Measurements from ENCODE around the gene VAV2.
"Not testable (repeated sequence)": the region's sequence is repeated elsewhere in the genome, so short reads cannot be mapped to it uniquely, and the experiment has no call there.

Gene VAV2

DNA sequence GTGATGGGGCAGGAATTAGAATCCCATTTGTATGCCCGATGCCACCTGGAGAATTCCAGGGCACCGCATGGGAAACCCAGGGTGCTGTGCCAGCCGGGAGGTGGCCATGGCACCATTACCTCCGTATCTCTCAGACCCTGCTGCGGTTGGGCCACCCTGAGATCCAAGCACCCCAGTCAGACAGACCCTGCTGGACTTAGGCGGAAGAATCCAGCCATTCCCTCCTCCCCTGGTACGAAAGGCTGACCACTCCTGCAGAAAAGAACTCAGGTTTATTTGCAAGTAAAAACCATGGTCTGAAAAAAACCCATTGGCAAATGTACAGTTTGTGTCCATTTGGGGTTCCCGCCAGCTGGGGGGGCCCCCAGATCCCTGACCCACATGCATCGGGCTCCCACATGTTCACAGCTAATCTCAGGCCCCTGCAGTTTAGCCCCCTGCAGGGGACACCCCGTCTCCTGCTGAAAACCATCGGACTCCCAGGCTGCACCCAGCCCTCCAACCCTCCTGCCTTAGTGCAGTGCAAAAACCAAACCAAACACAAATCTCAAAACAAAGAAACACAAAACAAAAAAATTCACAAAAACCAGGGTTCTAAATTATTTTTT lies 230.4 kb downstream of the VAV2 start:
- DNase-seq = no peak

DNA sequence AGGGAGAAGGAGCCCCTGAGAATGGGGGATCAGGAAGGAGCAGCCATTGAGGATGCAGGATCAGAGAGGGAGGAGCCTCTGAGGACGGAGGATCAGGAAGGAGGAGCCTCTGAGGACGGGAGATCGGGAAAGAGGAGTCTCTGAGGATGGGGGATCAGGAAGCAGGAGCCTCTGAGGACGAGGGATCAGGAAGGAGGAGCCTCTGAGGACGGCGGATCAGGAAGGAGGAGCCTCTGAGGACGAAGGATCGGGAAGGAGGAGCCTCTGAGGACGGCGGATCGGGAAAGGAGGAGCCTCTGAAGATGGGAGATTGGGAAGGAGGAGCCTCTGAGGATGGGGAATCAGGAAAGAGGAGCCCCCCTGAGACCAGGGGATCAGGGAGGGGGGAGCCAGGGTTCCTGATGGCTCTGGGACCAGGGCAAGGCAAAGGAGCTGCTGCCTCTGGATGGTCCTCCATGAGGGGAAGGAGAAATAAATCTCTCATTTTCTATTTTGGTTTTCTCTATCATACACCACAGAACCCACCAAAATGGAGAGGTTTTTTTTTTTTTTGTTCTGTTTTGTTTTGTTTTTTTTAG lies 231.3 kb downstream of the VAV2 start:
- DNase-seq = no peak

DNA sequence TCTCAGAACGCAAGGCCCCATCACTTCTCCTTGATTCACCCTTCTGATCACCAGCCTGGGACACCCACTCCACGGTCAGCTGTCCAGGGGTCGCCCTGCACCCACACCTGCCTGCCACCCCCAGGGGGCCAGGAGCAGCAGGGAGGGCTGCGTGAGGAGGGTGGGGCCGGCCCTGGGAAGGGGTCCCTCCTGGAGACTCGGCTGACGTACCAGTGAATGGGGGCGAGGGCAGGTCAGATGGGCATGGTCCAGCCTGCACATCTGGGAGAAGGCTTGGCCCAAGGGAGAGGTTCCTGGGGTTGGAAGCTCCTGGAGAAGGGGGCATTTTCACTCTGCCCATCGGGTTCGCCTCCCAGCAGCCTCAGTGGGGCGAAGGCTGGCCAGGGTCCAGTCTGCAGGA lies 232.2 kb downstream of the VAV2 start:
- no peak for DNase-seq

DNA sequence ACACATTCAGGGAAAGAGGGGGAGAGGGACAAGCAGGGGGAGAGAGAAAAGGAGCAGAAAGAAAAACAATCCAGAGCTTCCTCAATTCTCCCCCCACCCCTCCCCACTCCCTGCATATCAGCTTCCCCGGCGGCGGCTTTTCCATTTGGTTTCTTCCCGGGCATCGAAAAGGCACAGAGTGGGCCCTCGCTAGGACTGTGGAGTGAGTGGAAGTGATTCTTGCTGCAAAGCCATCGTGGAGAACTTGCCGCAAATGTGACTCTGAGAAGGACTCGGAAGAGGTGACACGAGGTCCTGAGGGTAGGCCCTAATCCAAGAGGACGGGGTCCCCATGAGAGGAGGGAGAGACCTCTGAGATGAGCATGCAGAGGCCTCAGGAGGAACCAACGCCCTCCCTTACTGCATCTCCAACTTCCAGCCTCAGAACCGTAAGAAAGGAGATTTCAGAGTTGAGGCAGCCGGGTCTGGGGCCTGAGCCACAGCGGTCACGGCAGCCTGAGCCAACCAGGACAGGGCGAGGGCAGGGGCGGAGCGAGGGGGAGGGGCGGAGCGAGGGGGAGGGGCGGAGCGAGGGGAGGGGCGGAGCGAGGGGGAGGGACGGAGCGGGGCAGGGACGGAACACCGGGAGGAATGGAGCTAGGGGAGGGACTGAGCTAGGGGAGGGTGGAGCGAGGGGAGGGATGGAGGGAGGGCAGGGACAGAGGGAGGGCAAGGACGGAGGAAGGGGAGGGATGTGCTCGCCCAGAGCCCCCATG lies 232.8 kb downstream of the VAV2 start:
- DNase-seq = no peak

DNA sequence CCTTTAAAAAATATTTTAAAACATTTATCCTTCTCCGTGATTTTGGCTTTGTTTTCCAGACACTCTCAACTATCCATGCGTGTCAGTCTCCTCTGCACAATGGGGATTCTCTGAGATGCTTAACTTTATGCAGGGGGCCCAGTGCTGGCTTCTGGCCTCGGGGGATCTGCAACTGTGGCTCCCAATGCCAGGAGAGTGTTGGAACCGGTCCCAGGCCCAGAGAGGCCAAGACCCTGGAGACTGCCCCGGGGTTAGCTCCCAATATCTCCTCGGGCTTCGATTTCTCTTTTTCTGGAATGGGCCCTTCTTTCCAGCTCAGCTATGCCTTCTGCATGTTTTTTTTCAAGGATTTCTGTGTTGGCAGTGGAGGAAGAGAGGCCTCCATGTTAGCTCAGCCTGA lies 233.9 kb downstream of the VAV2 start:
- no peak for DNase-seq

DNA sequence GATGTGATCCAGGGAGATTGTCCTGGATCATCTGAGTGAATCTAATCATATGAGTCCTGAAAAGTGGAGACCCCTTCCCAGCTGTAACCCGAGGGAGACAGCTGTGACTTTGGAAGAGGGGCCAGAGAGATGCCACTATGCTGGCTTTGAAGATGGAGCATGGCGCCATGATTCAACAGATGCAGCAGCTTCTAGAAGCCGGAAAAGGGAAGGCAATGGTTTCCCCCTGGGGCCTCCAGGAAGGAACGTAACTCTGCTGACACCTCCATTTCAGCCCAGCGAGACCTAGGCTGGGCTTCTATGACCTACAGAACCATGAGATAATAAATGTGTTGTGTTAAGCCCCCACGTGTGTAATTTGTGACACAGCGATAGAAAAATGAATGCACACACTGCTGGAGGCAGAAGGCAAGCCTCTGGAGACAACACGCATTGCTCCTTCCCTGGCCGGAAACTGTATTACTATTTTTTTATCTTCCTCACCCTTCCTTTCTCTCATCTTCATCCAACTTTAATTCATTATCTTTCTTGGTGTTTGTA lies 237.4 kb downstream of the VAV2 start:
- no peak for DNase-seq

DNA sequence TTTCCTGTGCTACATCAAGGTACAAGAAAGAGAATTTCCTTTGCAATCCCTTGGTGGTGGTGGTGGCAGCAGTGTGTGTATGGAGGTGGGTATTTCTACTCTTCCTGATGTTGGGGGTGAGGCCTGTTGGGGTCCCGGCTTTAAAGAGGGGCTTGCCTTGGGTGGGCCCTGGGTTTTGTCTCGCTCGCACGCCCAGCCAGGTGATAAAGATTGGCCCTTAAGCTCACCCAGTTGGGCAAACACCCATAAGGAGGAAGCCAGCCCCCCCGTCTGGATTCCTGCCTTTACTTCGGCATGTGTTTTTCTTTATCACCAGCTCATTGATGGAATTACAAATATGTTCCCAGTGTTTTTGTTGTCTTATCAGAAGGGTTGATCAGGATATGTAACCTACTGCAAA lies 237.9 kb downstream of the VAV2 start:
- no peak for DNase-seq

DNA sequence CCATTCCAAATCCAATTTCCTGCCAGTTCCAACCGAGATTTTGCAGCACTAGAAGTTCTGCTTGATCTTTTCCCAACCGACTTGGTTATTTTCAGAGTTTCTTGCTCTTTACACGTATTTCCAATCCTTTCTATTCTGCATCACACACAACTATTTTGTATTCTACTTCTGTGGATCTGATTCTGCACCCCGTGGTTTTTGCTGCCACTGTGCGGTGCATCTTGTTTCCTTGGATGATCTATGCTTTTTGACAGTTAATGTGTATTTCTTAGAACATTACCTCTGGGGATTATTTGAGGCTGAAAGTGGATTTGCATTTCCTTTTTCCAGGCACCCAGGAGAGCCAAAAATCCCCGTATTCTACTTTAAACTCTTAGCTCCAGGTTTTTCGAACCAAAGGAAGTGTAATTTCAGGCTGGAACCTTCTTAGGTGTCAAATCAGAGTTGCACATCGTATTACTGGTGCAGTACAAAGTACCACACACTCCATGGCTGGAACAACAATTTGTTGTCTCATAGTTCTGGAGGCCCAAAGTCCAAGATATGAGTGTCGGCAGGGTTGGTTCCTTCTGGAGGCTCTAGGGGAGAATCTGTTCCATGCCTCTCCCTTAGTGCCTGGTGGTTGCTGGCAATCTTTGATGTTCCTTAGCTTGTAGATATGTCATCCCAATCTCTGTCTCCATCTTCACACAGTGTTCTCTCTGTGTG lies 239.2 kb downstream of the VAV2 start:
- DNase-seq = no peak

DNA sequence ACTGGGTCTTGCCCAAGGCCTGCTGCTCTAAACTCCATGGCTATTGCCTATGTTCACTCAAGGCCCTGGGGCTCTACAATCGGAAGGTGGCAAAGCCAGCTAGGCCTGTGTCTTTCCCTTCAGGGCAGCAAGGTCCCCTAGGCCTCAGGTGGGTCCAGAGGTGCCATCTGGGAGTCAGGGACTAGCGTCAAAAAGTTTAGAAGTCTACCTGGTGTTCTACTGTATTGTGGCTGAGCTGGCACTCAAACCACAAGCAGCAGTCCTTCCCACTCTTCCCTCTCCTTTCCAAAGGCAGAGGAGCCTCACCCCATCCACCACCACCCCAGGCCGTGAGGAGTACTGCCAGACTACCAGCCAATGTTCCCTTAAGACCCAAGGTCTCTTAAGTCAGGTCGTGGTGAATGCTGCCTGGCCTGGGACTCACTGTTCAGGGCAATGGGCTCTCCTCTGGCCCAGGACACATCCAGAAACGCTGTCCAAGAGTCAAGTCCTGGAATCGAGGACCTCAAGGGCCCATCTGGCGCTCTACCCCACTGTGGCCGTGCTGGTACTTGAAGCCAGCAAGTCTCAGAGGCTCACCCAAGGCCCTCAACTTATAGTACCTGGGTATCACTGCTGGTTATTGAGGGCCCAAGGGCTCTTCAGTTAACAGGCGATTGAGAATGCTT lies 241.0 kb downstream of the VAV2 start:
- DNase-seq = no peak

DNA sequence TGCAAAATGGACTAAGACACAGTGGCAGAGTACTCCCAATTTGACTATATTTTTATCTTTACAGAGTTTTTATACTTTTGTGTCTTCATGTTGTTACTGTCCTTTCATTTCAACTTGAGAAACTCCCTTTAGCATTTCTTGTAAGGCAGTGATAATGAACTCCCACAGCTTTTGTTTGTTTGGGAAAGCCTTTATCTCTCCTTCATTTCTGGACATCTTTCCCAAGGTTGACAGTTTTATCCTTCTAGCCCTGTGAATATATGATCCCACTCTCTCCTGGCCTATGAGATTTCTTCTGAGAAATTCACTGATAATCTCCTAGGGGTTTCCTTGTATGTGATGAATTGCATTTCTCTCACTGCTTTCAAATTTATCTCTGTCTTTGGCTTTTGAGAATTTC lies 244.8 kb downstream of the VAV2 start:
- no peak for DNase-seq

DNA sequence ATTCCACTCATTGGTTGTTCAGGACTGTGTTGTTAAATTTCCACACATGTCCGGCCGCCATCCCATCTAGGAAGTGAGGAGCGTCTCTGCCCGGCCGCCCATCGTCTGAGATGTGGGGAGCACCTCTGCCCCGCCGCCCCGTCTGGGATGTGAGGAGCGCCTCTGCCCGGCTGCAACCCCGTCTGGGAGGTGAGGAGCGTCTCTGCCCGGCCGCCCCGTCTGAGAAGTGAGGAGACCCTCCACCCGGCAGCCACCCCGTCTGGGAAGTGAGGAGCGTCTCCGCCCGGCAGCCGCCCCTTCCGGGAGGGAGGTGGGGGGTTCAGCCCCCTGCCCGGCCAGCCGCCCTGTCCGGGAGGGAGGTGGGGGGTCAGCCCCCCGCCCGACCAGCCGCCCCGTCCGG lies 247.6 kb downstream of the VAV2 start:
- not testable (repeated sequence) for DNase-seq

DNA sequence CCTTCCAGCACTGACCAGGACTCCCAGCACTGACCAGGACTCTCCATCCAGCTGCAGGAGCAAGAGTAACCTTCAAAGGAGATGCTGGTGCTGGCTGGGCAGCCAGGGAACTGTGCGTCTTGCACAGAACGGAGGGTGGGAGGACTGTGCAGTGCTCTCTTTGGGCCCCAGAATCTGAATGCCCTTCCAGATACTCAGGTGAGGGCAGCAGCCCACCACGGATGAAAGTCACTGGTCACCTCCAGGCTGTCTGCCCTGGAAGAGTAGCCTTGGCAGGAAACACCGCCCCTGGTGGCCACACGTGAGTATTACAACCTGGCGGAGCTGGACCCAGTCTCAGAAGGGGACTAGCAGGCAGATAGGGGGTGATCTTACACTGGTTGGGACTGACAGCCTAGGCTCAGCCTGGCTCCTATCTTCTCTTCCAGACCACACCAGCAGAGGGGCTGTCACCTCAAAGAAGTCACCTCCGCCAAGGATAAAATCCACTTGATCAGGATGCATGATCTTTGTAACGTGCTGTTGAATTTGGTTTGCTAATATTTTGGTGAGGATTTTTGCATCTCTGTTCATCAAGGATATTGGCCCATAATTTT lies 249.2 kb downstream of the VAV2 start:
- peak; percentile 78 for DNase-seq

DNA sequence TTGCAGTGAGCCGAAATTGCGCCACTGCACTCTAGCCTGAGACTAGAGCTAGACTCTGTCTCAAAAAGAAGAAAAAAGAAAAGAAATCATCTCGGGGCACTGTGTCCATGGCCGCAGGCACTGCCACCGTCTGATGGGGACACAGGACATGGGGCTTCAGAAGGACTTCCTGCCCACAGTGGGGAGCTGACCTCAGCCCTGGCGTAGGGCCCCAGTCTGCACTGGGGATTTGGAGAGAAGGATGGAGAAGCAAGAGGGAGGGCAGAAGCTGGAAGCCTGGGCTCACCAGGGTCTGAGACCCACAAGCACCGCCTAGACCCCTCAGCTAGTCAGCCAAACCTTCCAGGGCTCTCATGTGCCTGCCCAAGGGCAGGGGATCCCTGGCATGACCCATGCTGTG lies 249.9 kb downstream of the VAV2 start:
- no peak for DNase-seq

DNA sequence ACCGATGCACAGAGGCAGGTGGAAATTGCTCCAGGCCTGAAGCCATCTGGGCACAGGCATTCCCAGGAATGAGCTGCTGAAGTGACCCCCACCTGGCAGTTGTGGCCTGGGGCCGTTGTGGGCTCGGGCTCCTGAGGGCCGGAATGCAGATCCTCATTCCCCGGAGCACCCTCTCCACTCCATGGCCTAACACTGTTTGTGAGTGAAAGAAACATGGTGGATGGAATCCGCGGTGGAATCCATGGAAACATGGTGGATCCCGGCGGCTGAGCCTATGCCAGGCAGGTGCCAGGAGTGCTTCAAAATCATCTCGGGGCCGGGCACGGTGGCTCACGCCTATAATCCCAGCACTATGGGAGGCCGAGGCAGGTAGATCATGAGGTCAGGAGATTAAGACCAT lies 250.4 kb downstream of the VAV2 start:
- DNase-seq = no peak

DNA sequence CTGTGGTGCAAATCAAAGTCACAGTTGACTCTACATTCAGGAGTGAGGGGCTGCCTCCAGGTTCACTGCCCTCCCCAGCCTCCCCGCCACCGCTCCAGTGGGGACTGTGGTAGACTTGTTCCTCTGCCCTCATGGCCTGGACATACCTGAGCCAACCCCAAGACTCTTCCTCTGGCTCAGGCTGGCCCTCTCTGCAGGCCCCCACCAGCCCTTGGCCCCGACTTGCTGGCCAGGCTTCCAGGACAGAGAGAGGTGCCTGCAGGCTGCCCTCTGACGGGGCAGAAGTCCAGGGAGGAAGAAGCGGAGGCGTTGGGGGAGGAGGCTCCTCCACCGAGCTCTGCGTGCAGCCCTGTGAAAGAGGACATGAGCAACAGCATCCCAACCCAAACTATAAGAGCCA lies 251.2 kb downstream of the VAV2 start:
- no peak for DNase-seq

DNA sequence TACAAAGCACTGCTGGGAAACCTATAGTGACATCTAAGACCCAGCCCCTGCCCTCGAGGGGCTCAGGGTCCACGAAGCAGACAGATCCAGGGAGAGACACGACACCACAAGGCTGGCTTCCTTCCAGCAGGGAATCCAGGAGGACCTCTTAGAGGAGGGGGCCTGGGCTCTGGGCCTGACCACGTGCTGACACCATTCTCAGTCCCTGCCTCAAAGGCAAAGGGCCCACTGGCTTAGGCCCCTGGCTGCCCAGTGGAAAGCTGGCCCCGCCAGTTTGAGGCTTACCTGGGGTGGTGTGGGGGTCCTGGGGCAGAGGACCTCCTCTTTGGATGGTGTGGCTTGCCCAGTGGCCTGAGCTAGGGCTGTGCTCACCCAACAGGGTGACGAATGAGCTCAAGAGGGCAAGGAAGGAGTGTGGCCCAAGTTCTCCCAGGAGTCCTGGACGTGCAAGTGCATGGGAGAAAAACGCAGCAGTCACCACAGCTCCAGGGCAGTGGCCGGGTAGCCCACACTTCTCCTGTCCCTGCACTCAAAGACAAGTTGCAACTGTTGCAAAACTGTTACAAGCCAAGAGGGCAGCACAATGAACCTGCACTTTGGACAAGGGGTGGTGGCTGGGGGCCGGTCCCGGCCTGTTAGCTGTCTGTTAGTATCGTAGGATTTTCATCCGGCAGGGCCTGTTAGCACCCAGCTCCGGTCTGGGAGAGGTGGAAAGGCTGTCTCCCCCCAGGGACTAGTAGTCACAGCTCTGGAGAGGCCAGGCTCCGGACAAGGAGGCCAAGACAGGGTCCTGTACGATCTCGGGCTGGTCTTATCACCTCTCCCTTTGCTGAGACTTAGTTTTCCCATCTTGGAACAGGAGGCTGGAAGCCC lies 252.5 kb downstream of the VAV2 start:
- DNase-seq = no peak

DNA sequence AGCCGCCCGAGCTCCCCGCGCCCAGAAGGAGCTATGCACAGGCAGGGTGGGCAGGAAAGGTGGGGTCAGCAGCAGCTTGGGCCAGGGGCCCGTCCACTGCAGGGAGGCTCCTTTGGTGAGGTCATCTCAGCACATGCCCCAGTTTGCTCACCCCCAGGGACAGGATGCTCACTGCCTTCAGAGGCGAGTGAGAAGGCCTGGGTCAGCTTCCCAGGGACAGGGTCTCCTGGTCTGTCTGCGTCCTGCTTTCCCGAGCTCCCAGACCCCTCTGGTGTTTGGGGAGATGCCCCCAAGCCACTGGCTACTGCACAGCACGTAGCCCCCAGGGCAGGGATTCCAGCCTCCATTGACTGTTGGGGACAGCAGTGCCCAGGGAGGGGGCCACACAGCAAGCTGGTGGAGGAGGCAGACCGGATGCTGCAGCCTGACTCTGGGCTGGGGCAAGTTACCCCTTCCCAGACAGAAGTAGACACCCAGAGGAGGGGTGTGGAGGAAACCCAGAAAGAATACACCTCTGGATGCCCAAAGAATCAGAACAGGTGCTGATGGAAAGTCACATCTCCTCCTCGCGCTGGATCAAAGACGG lies 253.4 kb downstream of the VAV2 start:
- no peak for DNase-seq

DNA sequence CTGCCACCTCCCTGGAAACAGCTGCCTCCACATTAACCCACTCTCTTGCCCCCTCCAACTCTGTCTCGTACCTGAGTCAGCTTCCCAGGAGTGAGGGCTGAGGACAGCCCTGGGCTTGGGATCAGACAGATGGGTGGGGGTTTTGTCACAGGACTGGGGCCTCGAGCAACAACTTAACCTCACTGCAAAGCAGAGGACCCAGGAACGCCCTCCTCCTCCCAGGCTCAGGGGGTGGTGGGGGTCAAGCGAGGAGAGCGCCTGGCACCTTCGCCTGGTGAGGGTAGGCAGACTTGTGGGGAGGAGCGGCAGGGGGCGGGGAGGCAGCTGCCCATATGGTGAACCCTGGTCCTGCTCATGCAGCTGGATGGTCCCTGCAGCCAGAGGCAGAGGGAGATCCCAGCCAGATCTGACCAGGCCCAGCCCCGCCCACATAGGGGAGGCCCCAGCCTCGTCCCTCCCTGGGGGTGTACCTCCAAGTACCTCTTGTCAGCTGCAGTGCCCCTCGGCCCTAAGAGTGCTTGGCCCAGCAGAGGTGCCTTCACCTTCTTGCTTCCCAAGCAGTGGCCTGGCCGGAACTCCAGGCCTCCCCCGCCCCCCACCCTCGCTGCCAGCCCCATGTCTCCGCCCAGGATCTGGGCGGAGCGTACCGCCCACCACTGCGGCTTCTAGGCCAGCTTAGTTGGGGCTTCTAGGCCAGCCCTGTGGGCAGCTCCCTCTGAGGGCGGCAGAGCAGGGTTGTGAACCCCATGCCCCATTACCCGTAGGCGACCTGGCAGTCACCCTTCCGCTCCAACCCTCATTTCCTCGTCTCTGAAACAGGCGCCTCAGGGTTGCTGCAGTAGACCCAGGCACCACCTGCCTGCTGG lies 254.1 kb downstream of the VAV2 start, which contains the start of gene SARDH:
SARDH (minus strand) TSS at position 579 of the 866 bp plus-strand sequence. CDS start 4,179 bp downstream, outside the sequence.
- peak; percentile 52 for DNase-seq

DNA sequence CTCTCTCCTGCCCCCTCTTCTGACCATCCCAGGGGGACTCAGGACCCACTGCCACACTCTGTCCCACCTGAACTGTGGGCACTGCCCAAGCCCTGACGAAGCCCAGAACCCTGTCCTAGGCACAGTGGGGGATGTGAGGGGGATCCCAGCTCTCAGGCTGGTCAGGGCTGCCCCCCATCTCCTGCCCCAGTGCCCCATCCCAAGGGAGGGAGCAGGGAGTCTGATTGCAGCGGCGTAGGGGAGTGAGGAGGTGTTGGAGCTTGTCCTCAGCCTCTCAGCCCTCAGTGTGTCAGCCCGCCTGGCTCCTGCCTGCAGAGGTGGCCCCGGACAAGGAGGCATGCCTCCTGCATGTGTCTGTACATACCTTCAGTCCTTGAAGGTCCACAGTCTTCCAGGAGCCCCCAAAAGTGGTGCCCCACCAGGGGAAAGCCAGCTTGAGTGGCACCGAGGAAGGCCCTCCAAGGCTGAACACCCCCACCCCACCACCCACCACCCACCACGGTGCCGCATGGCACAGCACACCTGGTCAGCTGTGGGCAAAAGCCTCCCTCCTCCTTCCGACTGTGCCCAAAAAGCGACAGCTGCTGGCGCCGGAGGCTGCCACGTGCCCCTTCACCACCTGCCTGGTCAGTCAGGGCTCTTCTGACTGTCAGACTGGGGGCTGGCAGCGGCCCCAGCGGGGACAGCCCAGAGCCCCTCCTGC lies 254.9 kb downstream of the VAV2 start:
- no peak for DNase-seq
